Measurements from ENCODE around the gene HABP4. TPM values are rescaled to one million over a fixed set of nuclear protein-coding genes. Genes with fewer than 3 reads are reported as not detected.
A peak's percentile ranks its signal among the peaks of the same experiment; 100 is the strongest.

Gene HABP4
- total and polyA plus RNA-seq, 2 donors from 2014 or later = 20.9 to 37.5 TPM

DNA sequence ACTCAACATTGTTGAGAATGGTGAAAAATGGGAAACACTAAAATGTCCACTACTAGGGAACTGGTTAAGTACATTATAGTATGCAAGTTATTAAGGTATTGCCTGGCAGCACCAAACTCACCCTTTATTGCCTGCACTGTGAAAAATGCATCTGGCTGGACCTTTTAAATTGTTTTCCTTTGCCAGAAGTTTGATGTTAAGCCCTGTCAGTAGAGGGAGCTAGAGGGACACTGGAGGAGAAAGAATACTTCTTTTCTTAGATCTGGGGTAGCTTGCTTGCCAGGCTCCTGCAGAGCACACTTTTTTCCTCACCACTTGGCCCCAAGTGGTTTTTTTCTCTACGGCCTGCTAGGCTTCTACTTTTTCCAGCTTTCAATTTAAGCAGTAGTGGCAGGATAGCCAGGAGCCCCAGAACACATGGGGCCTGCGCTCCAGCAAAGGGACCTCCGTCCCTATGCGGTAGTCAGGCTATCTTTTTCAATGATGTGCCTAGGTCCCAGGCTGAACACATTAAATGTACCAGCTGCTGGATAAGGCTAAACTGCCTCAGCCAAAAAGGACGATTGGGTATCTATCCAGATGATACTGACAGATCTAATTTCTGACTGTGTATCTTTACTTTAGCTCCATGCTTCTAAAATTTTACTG lies 8.0 kb upstream of the HABP4 start:
- intact Hi-C loops (cut with DNase I) = no loop called here
- H3K4me1 ChIP-seq (ENCODE audit: control insufficient read depth in 2 of 3, insufficient read depth in 2 of 3, low read depth in 1 of 3, low read length in 3 of 3) = no peaks in the 10 kb centered on the region
- no peak overlapping the region for H3K9ac ChIP-seq (ENCODE audit: low read length in 3 of 3)
- no peaks in the 10 kb centered on the region for H3K27me3 ChIP-seq (ENCODE audit: control insufficient read depth, insufficient read depth, low read length)
- DNase-seq (no peak), FAIRE-seq (no peak)
- TF ChIP-seq, protein P1, sequence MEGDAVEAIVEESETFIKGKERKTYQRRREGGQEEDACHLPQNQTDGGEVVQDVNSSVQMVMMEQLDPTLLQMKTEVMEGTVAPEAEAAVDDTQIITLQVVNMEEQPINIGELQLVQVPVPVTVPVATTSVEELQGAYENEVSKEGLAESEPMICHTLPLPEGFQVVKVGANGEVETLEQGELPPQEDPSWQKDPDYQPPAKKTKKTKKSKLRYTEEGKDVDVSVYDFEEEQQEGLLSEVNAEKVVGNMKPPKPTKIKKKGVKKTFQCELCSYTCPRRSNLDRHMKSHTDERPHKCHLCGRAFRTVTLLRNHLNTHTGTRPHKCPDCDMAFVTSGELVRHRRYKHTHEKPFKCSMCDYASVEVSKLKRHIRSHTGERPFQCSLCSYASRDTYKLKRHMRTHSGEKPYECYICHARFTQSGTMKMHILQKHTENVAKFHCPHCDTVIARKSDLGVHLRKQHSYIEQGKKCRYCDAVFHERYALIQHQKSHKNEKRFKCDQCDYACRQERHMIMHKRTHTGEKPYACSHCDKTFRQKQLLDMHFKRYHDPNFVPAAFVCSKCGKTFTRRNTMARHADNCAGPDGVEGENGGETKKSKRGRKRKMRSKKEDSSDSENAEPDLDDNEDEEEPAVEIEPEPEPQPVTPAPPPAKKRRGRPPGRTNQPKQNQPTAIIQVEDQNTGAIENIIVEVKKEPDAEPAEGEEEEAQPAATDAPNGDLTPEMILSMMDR (IDR thresholded peaks at IDR 0.05; ENCODE audit: borderline replicate concordance, extremely low read depth, insufficient read depth) = peak; percentile 22
- no peaks in the 10 kb centered on the region for H3K9me3 ChIP-seq (ENCODE audit: control insufficient read depth in 2 of 3, insufficient read depth in 1 of 3, low read length in 3 of 3)
- no peaks in the 10 kb centered on the region for H3K36me3 ChIP-seq (ENCODE audit: control insufficient read depth in 2 of 3, insufficient read depth in 3 of 3, low read length in 3 of 3)
- no peak overlapping the region for H3K4me3 ChIP-seq (ENCODE audit: low read length in 3 of 3)
- no peak overlapping the region for H3K27ac ChIP-seq (ENCODE audit: low read depth in 2 of 2, low read length in 2 of 2)

DNA sequence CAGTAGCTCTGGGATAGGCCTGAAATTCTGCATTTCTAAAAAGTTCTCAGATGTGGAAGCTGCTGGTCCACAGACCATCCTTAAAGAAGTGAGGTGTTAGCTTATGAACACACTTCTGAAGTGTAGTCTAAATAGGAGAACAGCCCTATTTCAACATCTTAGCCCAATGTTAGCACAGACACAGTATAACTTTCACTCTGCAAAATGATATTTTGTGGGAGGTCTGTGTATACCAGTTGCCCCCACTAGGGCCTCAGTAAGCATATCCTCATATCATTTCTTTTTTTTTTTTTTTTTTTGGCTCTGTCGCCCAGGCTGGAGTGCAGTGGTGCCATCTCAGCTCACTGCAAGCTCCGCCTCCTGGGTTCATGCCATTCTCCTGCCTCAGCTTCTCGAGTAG lies 7.5 kb upstream of the HABP4 start:
- intact Hi-C loops (cut with DNase I) = no loop called here
- TF ChIP-seq, protein P1 (IDR thresholded peaks at IDR 0.05; ENCODE audit: borderline replicate concordance, extremely low read depth, insufficient read depth) = no peak
- Histone ChIP-seq H3K4me3 (ENCODE audit: low read length in 3 of 3) (no peak overlapping the region), H3K27me3 (ENCODE audit: control insufficient read depth, insufficient read depth, low read length) (peaks cover 3% of the 10 kb centered on the region), H3K9ac (ENCODE audit: low read length in 3 of 3) (no peak overlapping the region), H3K36me3 (ENCODE audit: control insufficient read depth in 2 of 3, insufficient read depth in 3 of 3, low read length in 3 of 3) (no peaks in the 10 kb centered on the region), H3K27ac (ENCODE audit: low read depth in 2 of 2, low read length in 2 of 2) (no peak overlapping the region), H3K4me1 (ENCODE audit: control insufficient read depth in 2 of 3, insufficient read depth in 2 of 3, low read depth in 1 of 3, low read length in 3 of 3) (no peaks in the 10 kb centered on the region), H3K9me3 (ENCODE audit: control insufficient read depth in 2 of 3, insufficient read depth in 1 of 3, low read length in 3 of 3) (no peaks in the 10 kb centered on the region)
- FAIRE-seq (no peak), DNase-seq (no peak)

DNA sequence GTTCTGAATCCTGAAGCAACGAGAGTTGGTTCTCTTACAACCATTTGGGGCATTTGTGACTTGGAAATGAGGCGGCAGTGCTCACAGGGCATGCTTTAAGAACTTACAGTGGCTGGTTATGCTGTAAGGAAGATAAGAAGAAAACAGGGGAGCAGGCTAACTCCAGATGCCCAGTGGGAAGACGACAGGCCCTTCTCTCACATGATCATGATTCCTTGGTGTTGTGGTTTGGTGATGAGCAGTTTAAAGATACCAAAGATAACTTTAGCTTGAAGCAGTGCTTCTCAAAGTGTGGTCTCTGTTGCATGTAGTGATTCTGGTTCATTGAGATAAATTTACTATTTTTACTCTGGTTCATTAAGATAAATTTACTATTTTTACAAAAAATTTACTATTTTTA lies 2.6 kb upstream of the HABP4 start:
- Histone ChIP-seq H3K27me3 (ENCODE audit: control insufficient read depth, insufficient read depth, low read length) (peaks cover 3% of the 10 kb centered on the region), H3K4me1 (ENCODE audit: control insufficient read depth in 2 of 3, insufficient read depth in 2 of 3, low read depth in 1 of 3, low read length in 3 of 3) (peaks cover 0 to 6% (median 0%) of the 10 kb centered on the region in 3 donors), H3K4me3 (ENCODE audit: low read length in 3 of 3) (no peak overlapping the region), H3K9me3 (ENCODE audit: control insufficient read depth in 2 of 3, insufficient read depth in 1 of 3, low read length in 3 of 3) (no peaks in the 10 kb centered on the region), H3K36me3 (ENCODE audit: control insufficient read depth in 2 of 3, insufficient read depth in 3 of 3, low read length in 3 of 3) (no peaks in the 10 kb centered on the region), H3K27ac (ENCODE audit: low read depth in 2 of 2, low read length in 2 of 2) (no peak overlapping the region), H3K9ac (ENCODE audit: low read length in 3 of 3) (no peak overlapping the region)
- FAIRE-seq (no peak), DNase-seq (no peak)
- TF ChIP-seq, protein P1 (IDR thresholded peaks at IDR 0.05; ENCODE audit: borderline replicate concordance, extremely low read depth, insufficient read depth) = no peak
- intact Hi-C loops (cut with DNase I) = no loop called here

Data from kidney (tissue), 14 donors.